ENCODE results near the gene SMIM5. TPM values are rescaled to one million over a fixed set of nuclear protein-coding genes. Genes with fewer than 3 reads are reported as not detected.

Gene SMIM5
- total and polyA plus RNA-seq, 9 of the 15 experiments (the other 6 are each of a cell fraction or from before 2014, with no cell fraction given) = 0.08 TPM; not detected in 8

GRCh38 chr17:75634376-75634740, 1.1 kb downstream of the SMIM5 start:
- H3K9ac ChIP-seq (ENCODE audit: insufficient read depth in 1 of 2, low read depth in 2 of 2, low read length in 2 of 2) = peak overlapping the region in 1 of 2 experiments; percentile 86; a peak in 2 of 4 replicates
- no TSS peak for BruUV-seq (replicated peaks)
- intact Hi-C loops (cut with micrococcal nuclease) = no loop called here
- no peaks in the 10 kb centered on the region for H3K79me2 ChIP-seq (ENCODE audit: control insufficient read depth, insufficient read depth, low read length)
- ChIA-PET CTCF (ENCODE audit: low intra/inter-chr PET ratio) (interaction anchor here (0.6 to 2.7 kb wide), 4 partner anchors 19 to 271 kb away, joined by 3 to 26 read pairs (median 6); no protein-coding TSS in a partner anchor), POLR2A (interaction anchor here (0.5 to 2.2 kb wide), 13 partner anchors 9 to 636 kb away, joined by 3 to 15 read pairs (median 4); no protein-coding TSS in a partner anchor)
- FAIRE-seq (no peak), ATAC-seq (no peak), DNase-seq (ENCODE audit: extremely low read depth in 1 of 4, low spot score in 3 of 4) (no peak)
- H3K4me1 ChIP-seq (replicated peaks in 1 of 2; ENCODE audit: control insufficient read depth in 2 of 2, insufficient read depth in 2 of 2, low read length in 2 of 2) = peaks cover 13 to 45% of the 10 kb centered on the region in 2 experiments
- H3K27me3 ChIP-seq (ENCODE audit: control insufficient read depth in 2 of 2, insufficient read depth in 2 of 2, low read length in 2 of 2) = no peaks in the 10 kb centered on the region
- TF ChIP-seq XRCC4 (IDR thresholded peaks at IDR 0.05; ENCODE audit: extremely low read depth, insufficient read depth, insufficient read length) (no peak), CCNT2 (IDR thresholded peaks at IDR 0.05; ENCODE audit: borderline replicate concordance, extremely low read depth, insufficient read length, low read depth, low read length) (peak; percentile 23)
- WGBS (ENCODE audit: insufficient coverage, low coverage, missing lambda C conversion rate) = 77% methylated on average over 9 of the region's 9 CpGs
- H3K4me2 ChIP-seq (ENCODE audit: insufficient read depth, low read length) = peak overlapping the region; percentile 42; the same call in 1 of the 2 replicates
- no peak overlapping the region for H3K4me3 ChIP-seq
- H3K9me1 ChIP-seq (ENCODE audit: control insufficient read depth, insufficient read depth, low read length) = no peaks in the 10 kb centered on the region
- in situ Hi-C loops (cut with MboI) = no loop called here
- H2AFZ ChIP-seq (ENCODE audit: low read depth, low read length) = no peak overlapping the region
- no peak overlapping the region for H3K27ac ChIP-seq (ENCODE audit: extremely low read depth, low read depth, low read length)
- no peaks in the 10 kb centered on the region for H3K9me3 ChIP-seq (replicated peaks; ENCODE audit: control insufficient read depth, insufficient read depth, low read depth, low read length)
- H4K20me1 ChIP-seq (replicated peaks; ENCODE audit: control insufficient read depth, insufficient read depth, low read length) = 0 out of 2 replicates have a peak, but pooled peaks cover 13% of the 10 kb centered on the region
- H3K36me3 ChIP-seq (ENCODE audit: control insufficient read depth, insufficient read depth, low read length) = peaks cover 4% of the 10 kb centered on the region; the same call in 2 of the 3 replicates

- in situ Hi-C loops (cut with MboI) (no loop called here), intact Hi-C loops (cut with micrococcal nuclease) (no loop called here)
- Histone ChIP-seq H2AFZ (ENCODE audit: low read depth, low read length) (no peak overlapping the region), H3K9me1 (ENCODE audit: control insufficient read depth, insufficient read depth, low read length) (no peaks in the 10 kb centered on the region), H3K27me3 (ENCODE audit: control insufficient read depth in 2 of 2, insufficient read depth in 2 of 2, low read length in 2 of 2) (no peaks in the 10 kb centered on the region), H3K79me2 (ENCODE audit: control insufficient read depth, insufficient read depth, low read length) (no peaks in the 10 kb centered on the region), H3K27ac (ENCODE audit: extremely low read depth, low read depth, low read length) (no peak overlapping the region), H3K36me3 (ENCODE audit: control insufficient read depth, insufficient read depth, low read length) (peaks cover 4% of the 10 kb centered on the region; the same call in 2 of the 3 replicates), H3K9me3 (replicated peaks; ENCODE audit: control insufficient read depth, insufficient read depth, low read depth, low read length) (no peaks in the 10 kb centered on the region), H3K4me2 (ENCODE audit: insufficient read depth, low read length) (no peak overlapping the region), H3K4me3 (no peak overlapping the region), H3K4me1 (replicated peaks in 1 of 2; ENCODE audit: control insufficient read depth in 2 of 2, insufficient read depth in 2 of 2, low read length in 2 of 2) (peaks cover 13 to 48% of the 10 kb centered on the region in 2 experiments), H3K9ac (ENCODE audit: insufficient read depth in 1 of 2, low read depth in 2 of 2, low read length in 2 of 2) (peak overlapping the region in 1 of 2 experiments; percentile 86; a peak in 2 of 4 replicates), H4K20me1 (replicated peaks; ENCODE audit: control insufficient read depth, insufficient read depth, low read length) (0 out of 2 replicates have a peak, but pooled peaks cover 13% of the 10 kb centered on the region)
- no peak for TF ChIP-seq CREBBP (IDR thresholded peaks at IDR 0.05; ENCODE audit: low read depth, low read length)
- TF ChIP-seq RUNX1 (IDR thresholded peaks at IDR 0.05; ENCODE audit: low read depth) = no peak
- TF ChIP-seq NCOA6 (IDR thresholded peaks at IDR 0.05) = no peak
- TF ChIP-seq ZKSCAN1 (IDR thresholded peaks at IDR 0.05; ENCODE audit: low read depth, low read length) = peak; percentile 68; the same call in 1 of the 2 replicates
- POLR2A ChIA-PET = interaction anchor here (0.6 to 2.2 kb wide), 3 partner anchors 9 to 163 kb away, joined by 3 to 15 read pairs (median 3); no protein-coding TSS in a partner anchor
- FAIRE-seq (no peak), DNase-seq (ENCODE audit: extremely low read depth in 1 of 4, low spot score in 3 of 4) (no peak), ATAC-seq (no peak)
- CTCF ChIA-PET (ENCODE audit: low intra/inter-chr PET ratio) = no interaction called here
- BruUV-seq (replicated peaks) = no TSS peak
- 67% methylated on average over 20 of the region's 20 CpGs for WGBS (ENCODE audit: insufficient coverage, low coverage, missing lambda C conversion rate)
Measured at GRCh38 chr17:75634754-75635609, 1.7 kb downstream of the SMIM5 start.
